Esophagus muscularis mucosa (tissue), 3 donors: ENCODE measurements around the gene DHRS7C.

Experiments
- POLR2A ChIP-seq: fragments of 450-650 bp; IDR thresholded peaks from one replicate; pipeline ENCODE4 v1.6.1; 2017; ENCODE audit warnings: antibody characterized with exemption, moderate library complexity, mild to moderate bottlenecking, low read depth
- POLR2AphosphoS5 ChIP-seq, 2 donors: sonication (generic); formaldehyde crosslinking; IDR thresholded peaks; one replicate each; pipeline ENCODE4 v1.6.1; 2017; ENCODE audit warnings: antibody characterized with exemption in 2 of 2
- TF ChIP-seq, protein P1 (sequence below), 3 experiments: fragments of 200-600 bp in 2 of 3; fragments of 450-650 bp in 1 of 3; sonication (generic) in 2 of 3; IDR thresholded peaks; one replicate each; pipeline ENCODE4 v1.5.1; 2017 to 2019; ENCODE audit warnings: antibody characterized with exemption in 3 of 3, mild to moderate bottlenecking in 2 of 3, moderate library complexity in 1 of 3

DNA sequence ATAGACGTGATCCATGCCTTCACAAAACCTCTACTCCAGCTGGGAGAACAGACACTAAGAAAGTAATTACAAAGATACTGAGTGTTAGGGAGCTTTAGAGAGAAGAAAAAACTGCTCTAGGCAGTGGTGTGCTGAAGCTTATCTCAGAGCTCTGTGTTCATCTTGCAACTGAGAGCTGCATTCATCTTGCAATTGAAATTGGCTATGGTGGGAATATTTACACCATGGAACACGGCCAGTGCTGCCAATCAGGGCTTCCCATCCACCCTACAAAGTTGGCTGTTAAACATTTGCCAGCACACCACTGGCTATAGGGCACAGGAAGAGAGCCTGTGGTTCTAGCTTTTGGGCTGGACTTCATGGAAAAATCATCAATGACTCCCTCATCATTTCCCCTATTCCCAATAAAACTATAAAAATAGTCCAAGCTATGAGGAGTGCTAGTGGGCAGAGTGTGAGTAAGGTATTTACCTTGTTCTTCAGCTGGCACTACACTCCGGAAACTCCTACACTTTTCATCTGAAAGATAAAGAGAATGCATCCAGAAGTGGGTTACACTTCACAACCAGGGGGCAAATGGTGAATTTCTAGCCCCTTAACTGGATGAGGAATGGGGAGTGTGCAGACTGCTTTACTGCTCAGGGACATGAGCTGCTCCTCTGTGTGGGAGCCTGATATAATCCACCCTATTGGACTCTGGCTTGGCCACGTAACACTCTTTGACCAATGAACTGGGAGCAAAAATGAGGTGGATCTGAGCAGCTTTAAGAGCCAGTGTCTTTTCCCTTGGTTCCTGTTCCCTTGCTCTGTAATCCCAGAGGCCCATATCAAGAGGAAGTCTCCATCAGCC is 18.9 kb upstream of the DHRS7C start:
- TF ChIP-seq, protein P1, sequence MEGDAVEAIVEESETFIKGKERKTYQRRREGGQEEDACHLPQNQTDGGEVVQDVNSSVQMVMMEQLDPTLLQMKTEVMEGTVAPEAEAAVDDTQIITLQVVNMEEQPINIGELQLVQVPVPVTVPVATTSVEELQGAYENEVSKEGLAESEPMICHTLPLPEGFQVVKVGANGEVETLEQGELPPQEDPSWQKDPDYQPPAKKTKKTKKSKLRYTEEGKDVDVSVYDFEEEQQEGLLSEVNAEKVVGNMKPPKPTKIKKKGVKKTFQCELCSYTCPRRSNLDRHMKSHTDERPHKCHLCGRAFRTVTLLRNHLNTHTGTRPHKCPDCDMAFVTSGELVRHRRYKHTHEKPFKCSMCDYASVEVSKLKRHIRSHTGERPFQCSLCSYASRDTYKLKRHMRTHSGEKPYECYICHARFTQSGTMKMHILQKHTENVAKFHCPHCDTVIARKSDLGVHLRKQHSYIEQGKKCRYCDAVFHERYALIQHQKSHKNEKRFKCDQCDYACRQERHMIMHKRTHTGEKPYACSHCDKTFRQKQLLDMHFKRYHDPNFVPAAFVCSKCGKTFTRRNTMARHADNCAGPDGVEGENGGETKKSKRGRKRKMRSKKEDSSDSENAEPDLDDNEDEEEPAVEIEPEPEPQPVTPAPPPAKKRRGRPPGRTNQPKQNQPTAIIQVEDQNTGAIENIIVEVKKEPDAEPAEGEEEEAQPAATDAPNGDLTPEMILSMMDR (IDR thresholded peaks at IDR 0.05): no peak
- TF ChIP-seq POLR2A: no peak
- no peak for TF ChIP-seq POLR2AphosphoS5 (IDR thresholded peaks at IDR 0.05)
